K562 (cell line): ENCODE results near the gene RND1. TPM values are rescaled to one million over a fixed set of nuclear protein-coding genes. Genes with fewer than 3 reads are reported as not detected.
A peak's percentile ranks its signal among the peaks of the same experiment; 100 is the strongest.

ENCODE experiments used
- ARID4B ChIP-seq: sonication (generic); formaldehyde crosslinking; IDR thresholded peaks from 2 replicates; pipeline ENCODE4 v1.8.0; 2022; ENCODE audit warnings: mild to moderate bottlenecking, missing genetic modification reagents
- CREM ChIP-seq: IDR thresholded peaks from 2 replicates; pipeline ENCODE4 v1.6.1; 2014; ENCODE audit warnings: antibody characterized with exemption, low read depth
- CTCFL ChIP-seq: IDR thresholded peaks from 2 replicates; pipeline ENCODE4 v1.6.1; 2011; ENCODE audit warnings: borderline replicate concordance, low read depth, mild to moderate bottlenecking, moderate library complexity, low read length; ENCODE audit not compliant: insufficient read depth, poor library complexity, severe bottlenecking
- FOXM1 ChIP-seq, 2 experiments: fragments of 450-650 bp in 1 of 2; sonication (generic) in 1 of 2; formaldehyde crosslinking in 1 of 2; IDR thresholded peaks; 2 replicates each; pipeline versions ENCODE4 v1.6.1 to v1.9.0; 2017 to 2022; ENCODE audit warnings: low read depth in 2 of 2, mild to moderate bottlenecking in 2 of 2, missing genetic modification reagents in 1 of 2, moderate library complexity in 1 of 2
- HCFC1 ChIP-seq: IDR thresholded peaks from 2 replicates; pipeline ENCODE4 v1.6.1; 2012; ENCODE audit warnings: low read depth, low read length, improper control_type of control experiment
- HMGXB4 ChIP-seq: sonication (generic); formaldehyde crosslinking; IDR thresholded peaks from 2 replicates; pipeline ENCODE4 v1.8.1; 2023; ENCODE audit warnings: mild to moderate bottlenecking, missing genetic modification reagents
- KLF16 ChIP-seq: IDR thresholded peaks from 2 replicates; pipeline ENCODE4 v1.6.1; 2016; ENCODE audit warnings: antibody characterized with exemption
- MED1 ChIP-seq: sonication (generic); formaldehyde crosslinking; IDR thresholded peaks from 2 replicates; pipeline ENCODE4 v1.8.1; 2023; ENCODE audit warnings: missing genetic modification reagents, borderline replicate concordance
- MNT ChIP-seq, 2 experiments: fragments of 450-650 bp; conservative IDR thresholded peaks; 2 replicates each; pipeline ENCODE4 v1.6.1; 2017; ENCODE audit warnings: mild to moderate bottlenecking in 2 of 2, moderate library complexity in 2 of 2
- MXI1 ChIP-seq: IDR thresholded peaks from 2 replicates; pipeline ENCODE4 v1.6.1; 2011; ENCODE audit warnings: low read depth, mild to moderate bottlenecking, improper control_type of control experiment, low read length
- RB1 ChIP-seq: fragments of 450-650 bp; IDR thresholded peaks from 2 replicates; pipeline ENCODE4 v1.6.1; 2017; ENCODE audit warnings: low read depth, mild to moderate bottlenecking
- RFX1 ChIP-seq: fragments of 450-650 bp; IDR thresholded peaks from 2 replicates; pipeline ENCODE4 v1.6.1; 2016; ENCODE audit warnings: mild to moderate bottlenecking, moderate library complexity
- SIN3A ChIP-seq, 2 experiments: fragments of 150-350 bp in 1 of 2; IDR thresholded peaks; 2 replicates each; pipeline ENCODE4 v1.6.1; 2011 to 2016; ENCODE audit warnings: borderline replicate concordance in 2 of 2, low read depth in 2 of 2, low read length in 2 of 2, mild to moderate bottlenecking in 2 of 2, moderate library complexity in 2 of 2; ENCODE audit not compliant: control insufficient read depth in 1 of 2
- TAL1 ChIP-seq: fragments of 450-650 bp; IDR thresholded peaks from 2 replicates; pipeline ENCODE4 v1.6.1; 2016; ENCODE audit warnings: mild to moderate bottlenecking
- TBP ChIP-seq: optimal IDR thresholded peaks from 2 replicates; pipeline ENCODE3; 2011; ENCODE audit warnings: low read depth, low read length, improper control_type of control experiment
- ZFP30 ChIP-seq: fragments of 250-450 bp; sonication (Bioruptor Pico); IDR thresholded peaks from 2 replicates; pipeline ENCODE4 v1.8.0; 2022; ENCODE audit warnings: moderate library complexity, mild to moderate bottlenecking, inconsistent platforms, borderline replicate concordance
- ZNF232 ChIP-seq: sonication (generic); formaldehyde crosslinking; IDR thresholded peaks from 2 replicates; pipeline ENCODE4 v1.8.0; 2022; ENCODE audit warnings: mild to moderate bottlenecking, missing genetic modification reagents
- ZNF316 ChIP-seq: fragments of 450-650 bp; IDR thresholded peaks from 2 replicates; pipeline ENCODE4 v1.6.1; 2016
- polyA plus RNA-seq, 8 experiments: library from polyadenylated mRNA; depleted of rRNA in 4 of 8; stranded (reverse) in 5 of 8; unstranded in 3 of 8; fragments of >200 nt; fragmentation: Nextera tagmentation in 2 of 8; fragmentation: Illumina TruSeq in 1 of 8; extraction: Ambion mirVana in 2 of 8; extraction: Trizol in 1 of 8; gene quantifications; 2 replicates each; pipeline versions ENCODE4 v1.2.1 to v1.2.3, GENCODE V29; 2011 to 2014; ENCODE audit warnings: inconsistent platforms in 1 of 8, missing spikeins in 1 of 8
- total RNA-seq, 7 experiments: library from RNA; depleted of rRNA in 6 of 7; stranded (reverse); fragments of >200 nt in 6 of 7; fragmentation: Illumina TruSeq in 2 of 7; extraction: Trizol in 2 of 7; gene quantifications; 2 replicates each; pipeline versions ENCODE4 v1.2.1 to v1.2.3, GENCODE V29; 2011 to 2021; ENCODE audit warnings: low replicate concordance in 1 of 7

RND1 gene
- total and polyA plus RNA-seq, 9 of the 15 experiments (the other 6 are each of a cell fraction or from before 2014, with no cell fraction given), result 0.18 to 0.78 (median 0.58) TPM; not detected in 2

GRCh38 chr12:48903982-48904411, 38.3 kb upstream of the RND1 start (continued):
- no peak for TF ChIP-seq MED1 (CRISPR knock-in tag)
- TF ChIP-seq HCFC1, result peak; percentile 72
- peak in 1 of 2 experiments; percentile 89; a peak in 2 of 4 replicates for TF ChIP-seq SIN3A (IDR thresholded peaks at IDR 0.05; ENCODE audit: borderline replicate concordance in 2 of 2, control insufficient read depth in 1 of 2, low read depth in 2 of 2, low read length in 2 of 2)
- no peak for TF ChIP-seq HMGXB4
- TF ChIP-seq RB1, result 0 out of 2 replicates have a peak, but pooled peaks have one; percentile 24
- TF ChIP-seq ZNF316, result no peak
- no peak for TF ChIP-seq ZFP30 (CRISPR knock-in tag)
- TF ChIP-seq ZNF232, result no peak
- peak; percentile 27 for TF ChIP-seq TBP
- peak; percentile 85 for TF ChIP-seq MXI1
- TF ChIP-seq ARID4B (CRISPR knock-in tag), result 0 out of 2 replicates have a peak, but pooled peaks have one; percentile 49
- no peak for TF ChIP-seq TAL1
- peak in 1 of 2 experiments; percentile 38; a peak in 1 of 4 replicates for TF ChIP-seq MNT (conservative IDR thresholded peaks at IDR 0.05)
- peak; percentile 36; the same call in 1 of the 2 replicates for TF ChIP-seq FOXM1 (IDR thresholded peaks at IDR 0.05; ENCODE audit: low read depth)
- TF ChIP-seq FOXM1 (CRISPR knock-in tag; IDR thresholded peaks at IDR 0.05; ENCODE audit: low read depth), result no peak
- peak; percentile 53; the same call in 1 of the 2 replicates for TF ChIP-seq CREM
- TF ChIP-seq RFX1, result peak; percentile 96
- TF ChIP-seq KLF16, result 0 out of 2 replicates have a peak, but pooled peaks have one; percentile 23
- peak; percentile 86 for TF ChIP-seq CTCFL
